GM18870 (cell line): Measurements from ENCODE around the gene TLCD3B.

Experiments used
- ATAC-seq: cut with Tn5 transposase; IDR thresholded peaks from one replicate; pipeline ENCODE4 v1.9.1; 2021; ENCODE audit warnings: moderate library complexity; ENCODE audit not compliant: unreplicated experiment

The TLCD3B gene

DNA sequence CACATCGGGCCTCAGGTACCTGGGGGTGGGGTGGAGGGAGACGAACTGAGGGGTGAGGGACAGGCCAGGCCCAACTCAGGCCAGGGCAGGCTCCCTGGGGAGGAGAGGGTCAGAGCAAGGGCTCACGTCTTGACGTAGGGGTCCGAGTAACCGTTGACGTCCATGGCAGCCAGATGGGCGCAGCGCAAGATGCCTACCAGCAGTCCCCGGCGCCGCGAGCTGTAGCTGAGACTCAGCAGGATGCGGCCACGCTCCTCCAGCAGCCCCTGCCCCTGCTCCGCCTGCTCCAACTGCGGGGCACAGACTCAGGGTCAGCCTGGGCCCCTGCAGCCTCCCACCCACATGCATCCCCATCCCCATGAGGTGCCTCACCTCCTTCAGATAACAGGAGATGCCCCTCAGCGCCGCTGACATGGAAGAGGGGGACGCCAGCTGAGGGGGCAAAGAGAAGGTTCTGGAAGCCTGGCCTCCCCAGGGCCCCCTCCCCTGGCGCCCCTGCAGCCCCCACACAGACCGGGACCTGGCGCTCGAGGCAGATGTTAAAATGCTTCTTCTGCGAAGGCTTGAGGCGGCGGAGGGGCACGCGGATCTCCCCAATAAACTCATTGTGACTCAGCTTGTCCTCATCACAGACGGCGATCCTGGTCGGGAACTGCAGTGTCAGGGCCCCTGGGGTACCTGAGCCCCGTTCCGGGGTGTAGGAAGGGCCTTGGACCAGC, 24.3 kb downstream of the TLCD3B start:
- ATAC-seq, result no peak

DNA sequence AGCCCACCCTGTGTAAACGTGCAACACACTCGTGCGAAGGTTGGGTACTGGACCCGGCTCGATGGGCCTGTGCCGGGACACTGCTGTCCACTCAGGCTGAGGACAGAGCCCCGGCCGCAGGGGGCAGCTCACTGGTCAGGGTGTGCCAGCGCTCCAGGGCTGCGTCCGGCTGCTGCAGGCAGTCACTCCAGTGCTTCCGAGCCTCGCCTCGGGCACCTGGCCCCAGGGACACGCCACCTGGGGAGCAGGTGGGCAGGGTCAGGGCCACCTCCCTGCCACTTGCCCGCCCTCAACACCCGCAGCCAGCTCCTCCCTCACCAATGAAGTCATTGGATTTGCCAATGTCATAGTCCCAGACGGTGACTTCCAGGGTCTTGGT, 25.0 kb downstream of the TLCD3B start:
- ATAC-seq, result no peak

- no peak for ATAC-seq
Observed at GRCh38 chr16:30005341-30006094, 25.6 kb downstream of the TLCD3B start.

DNA sequence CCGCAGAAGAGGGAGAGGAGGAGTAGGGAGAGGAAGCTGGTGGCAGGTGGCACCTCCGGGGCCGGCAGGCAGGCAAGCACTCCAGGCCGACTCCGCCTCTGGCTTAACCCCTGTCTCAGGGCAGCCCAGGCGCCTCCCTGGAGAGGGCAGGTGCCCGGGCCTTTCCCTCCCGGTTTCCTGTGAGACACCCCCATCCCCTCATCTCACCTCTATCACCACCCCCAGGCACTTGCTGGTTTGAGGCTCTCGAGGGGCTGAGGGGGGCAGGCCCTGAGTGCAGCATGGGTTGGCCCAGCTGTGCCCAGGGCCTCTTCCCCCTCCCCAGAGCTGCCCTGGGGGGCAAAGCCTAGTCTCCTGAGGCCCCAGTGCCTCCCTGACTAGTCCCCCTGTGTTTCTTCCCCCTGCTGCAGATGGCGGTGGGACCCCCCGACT, 26.2 kb downstream of the TLCD3B start:
- ATAC-seq, result no peak

GRCh38 chr16:30004424-30004776, 26.7 kb downstream of the TLCD3B start:
- no peak for ATAC-seq

DNA sequence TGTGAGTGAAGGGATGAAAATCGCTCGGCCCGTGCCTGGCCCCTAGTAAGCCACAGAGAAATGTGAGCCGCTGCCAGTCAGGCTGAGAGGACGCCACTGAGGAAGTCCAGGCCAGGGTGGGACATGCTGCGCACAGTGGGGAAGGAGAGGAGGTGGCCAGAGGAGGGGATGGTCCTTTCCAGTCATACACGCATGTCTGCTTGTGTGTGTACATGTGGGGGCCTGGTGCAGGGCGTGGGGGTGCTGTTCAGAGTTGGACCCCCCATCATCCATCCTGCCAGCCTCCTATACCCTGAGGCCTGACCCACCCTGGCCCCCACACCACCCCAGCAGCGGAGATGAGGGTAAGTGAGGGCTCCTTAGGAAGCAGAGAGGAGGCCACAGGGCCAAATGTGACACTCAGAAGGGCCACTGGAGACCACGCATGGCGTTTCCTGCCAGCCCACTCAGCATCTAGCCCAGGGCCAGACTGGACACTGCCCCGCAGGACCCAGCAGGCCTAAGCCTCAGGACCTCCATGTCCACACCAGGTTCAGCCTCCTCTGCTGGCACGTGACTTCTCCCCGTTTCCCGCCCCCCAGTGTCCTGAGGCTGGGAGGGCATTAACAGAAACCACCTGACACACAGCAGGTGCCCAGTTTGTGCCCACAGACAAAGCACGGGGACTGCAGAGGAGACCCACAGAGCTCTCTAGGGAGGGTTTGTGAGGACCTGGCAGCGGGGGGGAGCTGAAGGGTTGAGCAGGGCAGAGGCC, 27.2 kb downstream of the TLCD3B start:
- ATAC-seq, result no peak

GRCh38 chr16:30002614-30003346, 28.3 kb downstream of the TLCD3B start:
- no peak for ATAC-seq

DNA sequence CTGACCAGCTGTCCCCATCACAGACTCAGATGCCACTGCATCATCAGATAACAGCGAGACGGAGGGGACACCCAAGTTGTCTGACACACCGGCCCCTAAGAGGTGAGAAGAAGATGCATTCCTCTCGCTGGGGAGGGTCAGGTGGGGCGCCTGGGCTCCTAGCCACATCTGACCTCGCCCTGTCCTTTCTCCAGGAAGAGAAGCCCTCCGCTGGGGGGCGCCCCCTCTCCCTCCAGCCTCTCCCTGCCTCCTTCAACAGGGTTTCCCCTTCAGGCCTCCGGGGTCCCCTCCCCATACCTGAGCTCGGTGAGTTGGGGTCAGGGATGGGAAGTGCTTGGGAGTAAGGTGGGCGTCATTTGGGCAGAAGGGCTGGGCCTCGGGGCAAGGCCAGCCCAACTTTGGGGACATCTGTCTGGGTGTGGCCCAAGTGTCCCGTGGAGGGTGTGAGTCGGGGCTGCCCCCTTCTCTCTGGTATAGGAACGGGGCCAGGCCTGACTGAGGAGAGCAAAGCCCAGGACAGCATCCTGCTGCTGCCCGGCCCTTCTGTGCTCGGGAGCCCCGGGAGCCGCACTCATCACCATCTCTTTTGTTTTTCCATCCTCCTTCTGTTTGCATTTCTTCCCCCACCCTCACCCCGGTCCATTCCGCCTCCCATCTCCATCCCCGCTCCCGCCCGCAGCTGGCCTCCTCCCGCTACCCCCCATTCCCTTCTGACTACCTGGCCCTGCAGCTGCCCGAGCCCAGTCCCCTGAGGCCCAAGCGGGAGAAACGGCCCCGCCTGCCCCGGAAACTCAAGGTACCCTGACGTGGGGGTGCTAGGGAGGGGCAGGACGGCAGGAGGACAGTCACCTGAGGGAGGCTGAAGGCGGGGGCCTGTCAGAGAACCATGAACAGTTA, 30.1 kb downstream of the TLCD3B start:
- no peak for ATAC-seq

DNA sequence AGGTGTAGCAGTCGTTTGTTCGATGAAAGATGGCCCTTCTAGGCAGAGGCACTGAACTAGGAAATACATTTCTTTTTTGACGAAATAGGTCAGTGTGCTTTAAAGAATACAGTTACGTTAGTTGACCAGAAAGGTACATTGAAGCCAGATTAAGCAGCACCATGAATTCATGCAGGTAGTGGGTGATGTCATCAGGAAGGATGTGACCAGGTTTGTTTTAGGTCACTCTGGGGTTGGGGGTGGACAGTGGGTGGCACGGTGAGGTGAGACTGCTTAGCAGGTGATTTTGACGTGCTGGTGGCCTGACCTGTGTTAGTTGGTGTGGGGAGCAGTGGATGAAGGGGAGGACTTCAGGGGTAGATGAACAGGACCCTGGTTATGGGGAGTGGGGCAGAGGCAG, 31.5 kb downstream of the TLCD3B start:
- ATAC-seq, result no peak

GRCh38 chr16:29996766-29997250, 34.3 kb downstream of the TLCD3B start:
- ATAC-seq, result no peak

- ATAC-seq, result peak; percentile 81
Observed at GRCh38 chr16:29995911-29996765, 34.9 kb downstream of the TLCD3B start, which contains the start of gene INO80E. Gene INO80E (plus strand): TSS chr16:29996241. CDS start chr16:29996311, 70 bp downstream.

GRCh38 chr16:29995324-29995910, 35.7 kb downstream of the TLCD3B start, which contains the start of gene HIRIP3:
Gene HIRIP3 (minus strand): TSS chr16:29995617. CDS start chr16:29995605, 12 bp downstream.
- ATAC-seq, result peak; percentile 23

DNA sequence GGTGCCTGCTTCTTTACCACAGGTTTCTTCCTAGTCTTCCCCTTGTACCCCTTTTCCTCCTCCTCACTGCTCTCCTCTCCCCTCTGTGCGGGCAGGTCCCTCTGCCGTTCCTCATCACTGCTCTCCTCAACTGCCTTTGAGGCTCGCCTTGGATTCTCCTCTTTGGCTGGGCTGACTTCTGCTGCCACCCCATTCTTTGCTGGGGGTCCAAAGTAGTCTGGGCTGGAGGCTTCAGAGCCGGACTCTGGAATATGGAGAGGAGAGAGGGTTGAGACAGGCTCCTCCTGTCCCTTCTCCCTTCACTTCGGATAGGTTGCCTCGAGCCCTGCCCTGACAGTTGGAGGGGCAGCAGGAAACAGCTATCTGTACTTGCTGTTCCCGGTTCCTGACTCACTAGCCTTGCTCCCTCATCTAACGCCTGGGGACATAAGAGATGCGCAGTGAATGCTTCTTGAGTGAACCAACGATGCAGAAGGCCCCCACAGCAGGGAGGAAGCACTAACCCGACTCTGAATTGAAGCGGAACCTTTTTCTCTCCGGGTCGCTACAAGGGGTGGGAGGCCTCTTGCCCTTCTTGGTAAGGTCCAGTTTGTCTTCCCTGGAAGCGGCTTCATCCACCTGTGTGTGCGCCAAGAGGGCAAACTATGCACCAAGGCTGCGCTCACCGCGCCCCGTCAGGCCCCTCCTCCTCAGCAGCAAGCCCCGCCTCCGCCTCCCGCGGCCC, 36.3 kb downstream of the TLCD3B start:
- ATAC-seq, result no peak

GRCh38 chr16:29993903-29994599, 37.0 kb downstream of the TLCD3B start:
- no peak for ATAC-seq

GRCh38 chr16:29993191-29993902, 37.7 kb downstream of the TLCD3B start:
- ATAC-seq, result no peak

DNA sequence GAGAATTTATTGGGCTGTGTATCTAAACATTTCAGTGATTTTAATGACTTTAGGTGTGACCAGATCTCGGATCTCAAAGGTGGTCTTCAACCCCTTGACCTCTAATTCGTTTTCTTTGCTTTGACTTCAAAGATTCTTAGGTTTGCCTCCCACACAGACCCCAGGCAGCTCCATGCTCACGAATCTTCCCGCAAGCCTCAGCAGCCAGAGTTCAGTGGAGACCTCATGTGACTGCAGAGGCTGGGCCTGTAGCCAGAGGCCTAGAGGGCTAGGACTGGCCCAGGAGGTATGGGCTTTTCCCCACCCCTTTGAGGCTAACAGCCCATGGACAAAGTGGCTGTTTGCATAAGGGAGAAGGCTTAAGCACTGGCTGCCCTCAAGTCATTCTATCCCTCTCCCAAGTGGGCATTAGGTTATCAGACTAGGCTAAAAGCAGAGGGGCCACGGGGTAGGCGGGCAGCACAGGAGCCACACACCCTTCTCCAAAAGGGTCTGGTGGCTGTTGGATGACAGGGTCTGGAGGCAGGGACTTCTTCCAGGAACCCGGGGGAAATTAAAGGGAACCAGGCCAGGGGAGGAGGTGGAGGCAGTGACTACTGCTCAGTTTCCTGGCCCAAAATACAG, 38.6 kb downstream of the TLCD3B start:
- ATAC-seq, result no peak
